ACC112 (cell line): ENCODE data around the gene IL19.
"Not testable (repeated sequence)": the region's sequence is repeated elsewhere in the genome, so short reads cannot be mapped to it uniquely, and the experiment has no call there.

Source experiments
- H2AFZ ChIP-seq: fragments of 200-600 bp; sonication (generic); one replicate; pipeline ENCODE4 v1.6.0; 2017; ENCODE audit warnings: antibody characterized with exemption, low read length; ENCODE audit not compliant: unreplicated experiment
- H3K27ac ChIP-seq: fragments of 200-600 bp; sonication (generic); 2 replicates; pipeline ENCODE4 v1.5.1; 2014; ENCODE audit warnings: low read depth, mild to moderate bottlenecking, antibody characterized with exemption, low read length, moderate library complexity
- H3K27me3 ChIP-seq: fragments of 200-600 bp; sonication (generic); 2 replicates; pipeline ENCODE4 v1.6.1; 2014; ENCODE audit warnings: mild to moderate bottlenecking, antibody characterized with exemption, low read length, moderate library complexity, mixed read lengths; ENCODE audit not compliant: insufficient read depth
- H3K36me3 ChIP-seq: fragments of 200-600 bp; sonication (generic); 2 replicates; pipeline ENCODE4 v1.6.1; 2016; ENCODE audit warnings: mild to moderate bottlenecking, antibody characterized with exemption, low read length, moderate library complexity, mixed read lengths; ENCODE audit not compliant: insufficient read depth
- H3K4me1 ChIP-seq: fragments of 200-600 bp; sonication (generic); one replicate; pipeline ENCODE4 v1.6.1; 2016; ENCODE audit warnings: low read length, mixed read lengths; ENCODE audit not compliant: insufficient read depth, unreplicated experiment, control insufficient read depth
- H3K4me3 ChIP-seq: fragments of 200-600 bp; sonication (generic); 2 replicates; pipeline ENCODE4 v1.5.1; 2014; ENCODE audit warnings: mild to moderate bottlenecking, low read depth, low read length
- H3K79me2 ChIP-seq: fragments of 200-600 bp; sonication (generic); one replicate; pipeline ENCODE4 v1.6.0; 2016; ENCODE audit warnings: low read length; ENCODE audit not compliant: control insufficient read depth, unreplicated experiment, insufficient read depth

Gene IL19

DNA sequence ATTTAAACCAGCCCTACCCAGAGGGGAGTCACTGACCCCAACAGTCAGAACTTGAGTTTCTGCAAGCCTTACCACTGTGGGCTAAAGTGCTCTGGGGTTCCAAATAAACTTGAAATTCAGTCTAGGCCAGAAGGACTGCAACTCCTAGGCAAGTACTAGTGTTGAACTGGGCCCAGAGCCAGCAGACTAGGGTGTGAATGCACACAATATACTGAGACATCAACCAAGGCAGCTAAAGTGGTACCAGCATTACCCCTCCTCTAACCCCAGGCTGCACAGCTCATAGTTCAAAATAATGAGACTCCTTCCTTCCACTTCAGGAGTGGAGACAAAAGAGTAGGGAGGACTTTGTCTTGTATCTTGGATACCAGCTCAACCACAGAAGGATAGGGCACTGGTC is 75.9 kb downstream of the IL19 start:
- no peaks in the 10 kb centered on the region for H3K36me3 ChIP-seq
- H3K79me2 ChIP-seq: no peaks in the 10 kb centered on the region
- H3K27me3 ChIP-seq: peaks cover 26% of the 10 kb centered on the region
- no peak overlapping the region for H3K27ac ChIP-seq
- H3K4me1 ChIP-seq: no peaks in the 10 kb centered on the region
- no peak overlapping the region for H3K4me3 ChIP-seq
- H2AFZ ChIP-seq: no peak overlapping the region

DNA sequence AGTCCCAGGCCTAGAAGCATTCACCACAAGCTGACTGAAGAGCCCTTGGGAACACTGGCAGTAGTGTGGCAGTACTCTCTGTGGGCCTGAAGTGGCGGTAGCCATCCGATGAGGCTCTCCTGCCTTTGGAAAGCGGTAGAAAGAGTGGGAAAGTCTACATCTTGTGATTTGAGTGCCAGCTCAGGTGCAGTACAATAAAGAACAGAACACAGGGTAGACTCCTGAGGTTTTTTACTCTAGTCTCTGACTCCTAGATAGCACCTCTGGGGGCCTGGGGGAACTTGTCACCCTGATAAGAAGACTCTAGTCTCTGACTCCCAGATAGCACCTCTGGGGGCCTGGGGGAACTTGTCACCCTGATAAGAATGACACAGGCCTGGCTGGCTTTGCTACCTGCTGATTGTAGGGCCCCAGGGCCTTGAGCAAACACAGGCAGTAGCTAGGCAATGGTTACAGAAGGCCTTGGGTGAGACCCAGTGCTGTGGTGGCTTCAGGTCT is 76.8 kb downstream of the IL19 start:
- Histone ChIP-seq H3K4me1 (peaks cover 2% of the 10 kb centered on the region), H3K36me3 (no peaks in the 10 kb centered on the region), H3K27ac (no peak overlapping the region), H3K27me3 (peaks cover 26% of the 10 kb centered on the region), H3K79me2 (no peaks in the 10 kb centered on the region), H2AFZ (no peak overlapping the region), H3K4me3 (no peak overlapping the region)

DNA sequence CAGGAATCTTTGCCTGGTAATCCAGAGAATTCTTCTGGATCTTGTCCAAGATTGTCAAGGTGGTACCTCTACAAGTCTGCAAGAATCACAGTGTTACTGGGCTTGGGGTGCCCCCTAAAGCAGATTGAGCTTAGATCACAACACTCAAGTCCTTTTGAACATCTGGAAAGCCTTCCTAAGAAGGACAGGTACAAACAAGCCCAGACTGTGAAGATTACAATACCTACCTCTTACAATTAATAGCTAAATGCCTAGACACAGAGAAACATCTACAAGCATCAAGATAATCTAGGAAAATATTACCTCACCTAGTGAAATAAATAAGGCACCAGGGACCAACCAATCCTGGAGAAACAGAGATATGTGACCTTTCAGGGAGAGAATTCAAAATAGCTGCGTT is 77.4 kb downstream of the IL19 start:
- H2AFZ ChIP-seq: no peak overlapping the region
- peaks cover 29% of the 10 kb centered on the region for H3K27me3 ChIP-seq
- H3K4me3 ChIP-seq: no peak overlapping the region

DNA sequence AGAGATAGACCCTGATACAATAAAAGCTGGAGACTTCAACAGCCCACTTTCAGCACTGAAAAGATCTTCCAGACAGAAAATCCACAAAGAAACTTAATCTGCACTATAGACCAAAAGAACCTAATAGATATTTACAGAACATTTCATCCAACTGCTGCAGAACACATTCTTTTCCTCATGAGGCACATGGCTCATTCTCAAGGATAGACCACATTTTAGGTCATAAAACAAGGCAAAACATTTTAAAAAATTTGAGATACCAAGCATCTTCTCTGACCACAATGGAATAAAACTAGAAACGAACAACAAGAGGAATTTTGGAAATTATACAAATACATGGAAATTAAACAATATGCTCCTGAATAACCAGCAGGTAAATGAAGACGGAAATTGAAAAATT is 79.8 kb downstream of the IL19 start:
- no peaks in the 10 kb centered on the region for H3K36me3 ChIP-seq
- H3K27ac ChIP-seq: no peak overlapping the region
- no peak overlapping the region for H2AFZ ChIP-seq
- H3K4me1 ChIP-seq: peaks cover 2% of the 10 kb centered on the region
- no peak overlapping the region for H3K4me3 ChIP-seq
- peaks cover 29% of the 10 kb centered on the region for H3K27me3 ChIP-seq
- H3K79me2 ChIP-seq: no peaks in the 10 kb centered on the region

More for the DNA sequence above, 77.4 kb downstream of the IL19 start:
- peaks cover 2% of the 10 kb centered on the region for H3K4me1 ChIP-seq
- H3K79me2 ChIP-seq: no peaks in the 10 kb centered on the region
- no peak overlapping the region for H3K27ac ChIP-seq
- no peaks in the 10 kb centered on the region for H3K36me3 ChIP-seq

DNA sequence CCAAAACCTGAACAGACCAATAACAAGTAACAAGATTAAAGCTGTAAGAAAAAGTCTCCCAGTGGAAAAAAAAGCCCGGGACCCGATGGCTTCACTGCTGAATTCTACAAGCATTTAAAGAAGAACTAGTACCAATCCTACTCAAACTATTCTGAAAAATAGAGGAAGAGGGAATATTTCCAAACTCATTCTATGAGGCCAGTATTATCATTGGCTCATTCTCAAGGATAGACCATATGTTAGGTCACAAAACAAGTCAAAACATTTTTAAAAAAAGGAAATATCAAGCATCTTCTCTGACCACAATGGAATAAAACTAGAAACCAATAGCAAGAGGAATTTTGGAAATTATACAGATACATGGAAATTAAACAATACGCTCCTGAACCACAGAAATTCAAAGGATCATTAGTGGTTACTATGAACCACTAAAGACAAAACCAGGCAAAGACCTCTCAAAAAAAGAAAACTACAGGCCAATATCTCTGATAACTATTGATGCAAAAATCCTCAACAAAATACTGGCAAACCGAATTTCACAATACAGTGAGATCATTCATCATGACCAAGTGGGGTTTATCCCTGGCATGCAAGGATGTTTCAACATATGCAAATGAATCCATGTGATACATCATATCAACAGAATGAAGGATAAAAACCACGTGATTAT is 80.9 kb downstream of the IL19 start:
- Histone ChIP-seq H3K27me3 (peaks cover 38% of the 10 kb centered on the region), H3K79me2 (no peaks in the 10 kb centered on the region)

DNA sequence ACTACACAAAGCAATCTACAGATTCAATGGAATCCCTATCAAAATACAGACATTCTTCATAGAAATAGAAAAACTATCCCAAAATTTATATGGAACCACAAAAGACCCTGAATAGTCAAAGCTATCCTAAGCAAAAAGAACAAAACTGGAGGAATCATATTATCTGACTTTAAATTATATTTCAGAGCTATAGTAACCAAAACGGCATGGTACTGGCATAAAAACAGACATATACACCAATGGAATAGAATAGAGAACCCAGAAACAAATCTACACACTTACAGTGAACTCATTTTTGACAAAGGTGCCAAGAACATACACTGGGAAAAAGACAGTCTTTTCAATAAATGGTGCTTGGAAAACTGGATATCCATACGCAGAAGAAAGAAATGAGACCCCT is 82.1 kb downstream of the IL19 start:
- H3K36me3 ChIP-seq, H3K27ac ChIP-seq, H3K79me2 ChIP-seq, H3K4me3 ChIP-seq, H3K4me1 ChIP-seq, H2AFZ ChIP-seq: not testable (repeated sequence)
- H3K27me3 ChIP-seq: peaks cover 48% of the 10 kb centered on the region

More for the DNA sequence above, 80.9 kb downstream of the IL19 start:
- Histone ChIP-seq H3K36me3 (no peaks in the 10 kb centered on the region), H3K4me1 (peaks cover 2% of the 10 kb centered on the region), H2AFZ (no peak overlapping the region), H3K4me3 (no peak overlapping the region), H3K27ac (peak overlapping the region; percentile 75)

DNA sequence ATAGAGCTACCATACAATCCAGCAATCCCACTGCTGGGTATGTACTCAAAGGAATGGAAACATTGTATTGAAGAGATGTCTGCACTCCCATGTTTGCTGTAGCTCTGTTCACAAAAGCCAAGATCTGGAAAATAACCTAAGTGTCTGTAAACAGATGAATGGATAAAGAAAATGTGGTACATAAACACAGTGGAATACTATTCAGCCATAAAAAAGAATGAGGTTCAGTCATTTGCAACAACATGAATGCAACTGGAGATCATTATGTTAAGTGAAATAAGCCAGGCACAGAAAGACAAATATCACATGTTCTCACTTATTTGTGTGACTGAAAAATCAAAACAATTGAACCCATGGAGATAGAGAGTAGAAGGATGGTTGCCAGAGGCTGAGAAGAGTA is 83.1 kb downstream of the IL19 start:
- not testable (repeated sequence) for H3K4me3 ChIP-seq, H3K79me2 ChIP-seq, H3K27ac ChIP-seq, H3K4me1 ChIP-seq, H2AFZ ChIP-seq, H3K36me3 ChIP-seq
- H3K27me3 ChIP-seq: peaks cover 52% of the 10 kb centered on the region

DNA sequence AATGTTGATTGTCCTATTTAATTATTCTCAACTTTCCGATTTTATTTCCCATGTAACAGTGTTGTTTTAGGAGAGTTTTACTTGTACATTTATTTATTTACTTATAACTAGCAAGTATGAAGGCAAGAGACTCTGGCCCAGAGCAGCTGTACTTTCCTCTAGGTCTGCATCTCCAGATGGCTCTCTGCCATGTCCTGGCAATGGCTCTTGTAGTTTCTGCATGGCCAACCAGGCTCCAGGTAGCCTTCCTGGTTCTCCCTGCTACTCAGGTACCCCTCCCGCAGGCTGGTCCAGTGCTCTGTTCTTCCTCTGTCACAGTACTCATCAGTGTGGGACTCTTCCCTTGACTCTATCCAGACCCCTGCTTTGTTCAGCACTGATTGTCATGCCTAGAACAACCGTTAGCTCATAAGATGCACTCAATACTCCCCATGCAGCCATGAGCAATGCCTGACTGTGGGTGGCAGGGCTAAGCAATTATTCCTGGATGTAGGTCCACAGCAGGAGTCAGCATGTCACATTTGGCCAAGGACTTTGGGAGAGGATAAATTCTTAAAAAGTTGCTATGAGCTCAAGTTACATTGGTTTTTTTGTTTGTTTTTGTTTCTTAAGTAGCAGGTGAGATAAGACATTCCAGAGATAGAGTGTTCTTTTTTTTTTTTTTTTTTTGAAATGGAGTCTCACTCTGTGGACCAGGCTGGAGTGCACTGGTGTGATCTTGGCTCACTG is 84.0 kb downstream of the IL19 start:
- peaks cover 2% of the 10 kb centered on the region for H3K4me1 ChIP-seq
- H3K27me3 ChIP-seq: peaks cover 51% of the 10 kb centered on the region

DNA sequence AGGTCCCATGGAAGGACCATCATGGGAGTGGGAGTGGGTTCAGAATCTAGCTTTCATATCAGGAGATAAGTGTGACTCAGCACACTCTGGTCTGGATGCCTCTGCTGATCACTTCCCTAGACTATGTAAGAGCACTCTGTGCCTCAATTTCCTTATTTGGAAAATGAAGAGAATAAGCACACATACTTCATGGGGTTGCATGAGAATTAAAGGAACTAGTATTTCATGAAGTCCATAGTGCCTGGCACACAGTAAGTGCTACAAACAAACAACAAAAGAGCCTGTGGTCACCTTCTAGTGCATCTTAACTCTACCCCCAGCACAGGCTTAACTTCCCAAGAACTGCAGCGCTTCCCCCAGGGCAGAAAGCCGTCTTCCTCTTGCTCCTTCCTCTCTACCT is 85.3 kb downstream of the IL19 start:
- Histone ChIP-seq H3K36me3 (no peaks in the 10 kb centered on the region), H3K4me1 (peaks cover 2% of the 10 kb centered on the region), H3K27ac (no peak overlapping the region), H3K27me3 (peaks cover 50% of the 10 kb centered on the region), H3K79me2 (no peaks in the 10 kb centered on the region), H3K4me3 (no peak overlapping the region), H2AFZ (no peak overlapping the region)

More for the DNA sequence above, 84.0 kb downstream of the IL19 start:
- Histone ChIP-seq H2AFZ (no peak overlapping the region), H3K79me2 (no peaks in the 10 kb centered on the region), H3K36me3 (no peaks in the 10 kb centered on the region), H3K27ac (no peak overlapping the region), H3K4me3 (no peak overlapping the region)

DNA sequence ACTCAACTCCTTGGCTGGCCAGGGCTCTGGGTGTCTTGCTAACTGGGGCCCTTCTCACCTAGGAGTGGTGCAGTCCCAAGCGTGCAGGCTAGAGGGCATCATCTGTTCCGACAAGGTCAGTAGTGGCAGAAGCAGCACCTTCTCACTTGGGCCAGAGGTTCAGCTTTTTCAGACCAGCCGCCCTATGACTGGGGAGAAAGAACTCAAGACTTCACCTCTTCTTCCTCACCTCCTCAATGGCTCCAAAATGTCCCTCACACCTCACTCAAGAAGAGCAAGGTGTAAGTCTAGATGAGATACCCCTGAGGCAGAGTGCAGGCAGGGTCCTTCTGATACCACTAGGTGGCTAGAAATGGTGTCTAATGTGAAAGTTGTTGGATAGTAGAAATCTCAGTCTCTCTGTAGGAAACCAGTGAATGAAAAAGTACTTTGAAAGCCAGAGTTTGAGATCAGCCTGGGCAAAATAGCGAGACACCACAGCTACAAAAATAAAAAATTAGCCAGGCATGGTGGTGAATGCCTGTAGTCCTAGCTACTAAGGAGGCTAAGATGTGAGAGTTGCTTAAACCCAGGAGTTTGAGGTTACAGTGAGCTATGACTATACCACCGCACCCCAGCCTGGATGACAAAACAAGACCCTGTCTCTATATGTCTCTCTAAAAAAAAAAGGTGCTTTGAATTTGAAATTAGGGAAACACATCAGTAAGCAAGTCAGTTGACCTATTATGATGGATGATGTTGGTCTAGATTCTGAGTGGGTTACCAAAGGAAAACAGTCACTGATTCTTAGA is 86.3 kb downstream of the IL19 start:
- H3K27ac ChIP-seq: no peak overlapping the region
- peaks cover 2% of the 10 kb centered on the region for H3K4me1 ChIP-seq
- H3K36me3 ChIP-seq: no peaks in the 10 kb centered on the region
- no peak overlapping the region for H3K4me3 ChIP-seq
- H3K79me2 ChIP-seq: no peaks in the 10 kb centered on the region
- no peak overlapping the region for H2AFZ ChIP-seq
- peaks cover 60% of the 10 kb centered on the region for H3K27me3 ChIP-seq
